H1 (cell line): ENCODE measurements around the gene PEX16. TPM values are rescaled to one million over a fixed set of nuclear protein-coding genes. Genes with fewer than 3 reads are reported as not detected.

Experiments used
- CHD1 ChIP-seq: IDR thresholded peaks from 2 replicates; pipeline ENCODE4 v1.6.1; 2012; ENCODE audit warnings: low read depth, low read length, improper control_type of control experiment
- CTCF ChIP-seq, 3 experiments: IDR thresholded peaks; 1 replicate in 2 of 3; 2 replicates in 1 of 3; pipeline versions ENCODE4 v1.5.1 to v1.6.1; 2011; ENCODE audit warnings: low read length in 3 of 3, mild to moderate bottlenecking in 3 of 3, inconsistent platforms in 2 of 3, low read depth in 1 of 3, moderate library complexity in 1 of 3; ENCODE audit not compliant: insufficient read depth in 1 of 3; ENCODE audit errors: control extremely low read depth in 1 of 3
- EP300 ChIP-seq, 2 experiments: IDR thresholded peaks; 1 replicate in 1 of 2; 2 replicates in 1 of 2; pipeline ENCODE4 v1.6.1; 2011 to 2012; ENCODE audit warnings: low read depth in 2 of 2, low read length in 2 of 2, mild to moderate bottlenecking in 2 of 2, borderline replicate concordance in 1 of 2, inconsistent platforms in 1 of 2, moderate library complexity in 1 of 2
- JUND ChIP-seq: IDR thresholded peaks from 2 replicates; pipeline ENCODE4 v1.6.1; 2011; ENCODE audit warnings: mild to moderate bottlenecking, improper control_type of control experiment, low read length
- MAFK ChIP-seq: IDR thresholded peaks from 2 replicates; pipeline ENCODE4 v1.6.1; 2012; ENCODE audit warnings: low read depth, mild to moderate bottlenecking, improper control_type of control experiment, low read length
- POLR2A ChIP-seq, 2 experiments: IDR thresholded peaks; 1 replicate in 1 of 2; 2 replicates in 1 of 2; pipeline ENCODE4 v1.6.1; 2011; ENCODE audit warnings: low read depth in 2 of 2, low read length in 2 of 2, mild to moderate bottlenecking in 2 of 2; ENCODE audit errors: control extremely low read depth in 1 of 2
- POU5F1 ChIP-seq: IDR thresholded peaks from 2 replicates; pipeline ENCODE4 v1.6.1; 2011; ENCODE audit warnings: low read depth, mild to moderate bottlenecking, low read length, moderate library complexity
- polyA plus RNA-seq, 7 experiments: library from polyadenylated mRNA; depleted of rRNA in 3 of 7; stranded (reverse) in 5 of 7; unstranded in 2 of 7; fragments of >200 nt in 5 of 7; fragments of 200-250 nt in 2 of 7; gene quantifications; 1 replicate in 5 of 7; 2 replicates in 1 of 7; 4 replicates in 1 of 7; pipeline versions ENCODE4 v1.2.1 to v1.2.3, GENCODE V29; 2011 to 2013; ENCODE audit warnings: missing spikeins in 2 of 7, mixed read lengths in 2 of 7
- total RNA-seq: library from RNA; stranded (reverse); fragmentation: NEBNext Ultra II Directional; extraction: Animal tissue kit (Norgen Biotek cat#: 25700); gene quantifications from 2 replicates; pipeline ENCODE4 v1.2.1, GENCODE V29; 2021

PEX16 gene
- total and polyA plus RNA-seq, 2 of the 8 experiments (the other 6 are each of a cell fraction or from before 2014, with no cell fraction given), result 29.2 to 36.0 TPM

GRCh38 chr11:45860764-45861510 is 56.7 kb downstream of the PEX16 start (continued):
- no peak for TF ChIP-seq CTCF (IDR thresholded peaks at IDR 0.05; ENCODE audit: control extremely low read depth in 1 of 3, insufficient read depth in 1 of 3, low read depth in 1 of 3, low read length in 3 of 3)
- no peak for TF ChIP-seq EP300 (IDR thresholded peaks at IDR 0.05; ENCODE audit: borderline replicate concordance in 1 of 2, low read depth in 2 of 2, low read length in 2 of 2)
- no peak for TF ChIP-seq MAFK
- no peak for TF ChIP-seq POU5F1
- no peak for TF ChIP-seq CHD1
- no peak for TF ChIP-seq JUND
- TF ChIP-seq POLR2A (IDR thresholded peaks at IDR 0.05; ENCODE audit: control extremely low read depth in 1 of 2, low read depth in 2 of 2, low read length in 2 of 2), result no peak
